ENCODE results near the gene IL1RAPL2.
"Not testable (repeated sequence)": the region's sequence is repeated elsewhere in the genome, so short reads cannot be mapped to it uniquely, and the experiment has no call there.

The IL1RAPL2 gene

GRCh38 chrX:104677517-104677916 lies 111.5 kb downstream of the IL1RAPL2 start:
- FAIRE-seq, result not testable (repeated sequence)

- FAIRE-seq, result no peak
These were observed 113.2 kb downstream of the IL1RAPL2 start for GRCh38 chrX:104679175-104679574.

GRCh38 chrX:104681214-104681613 lies 115.2 kb downstream of the IL1RAPL2 start:
- no peak for FAIRE-seq

- no peak for FAIRE-seq
These were observed 118.1 kb downstream of the IL1RAPL2 start for GRCh38 chrX:104684077-104684476.

- FAIRE-seq, result no peak
These were observed 129.6 kb downstream of the IL1RAPL2 start for GRCh38 chrX:104695593-104695992.

GRCh38 chrX:104696667-104697066 lies 130.7 kb downstream of the IL1RAPL2 start:
- FAIRE-seq, result no peak

- no peak for FAIRE-seq
These were observed 131.3 kb downstream of the IL1RAPL2 start for GRCh38 chrX:104697294-104697693.

- FAIRE-seq, result no peak
These were observed 141.0 kb downstream of the IL1RAPL2 start for GRCh38 chrX:104707042-104707441.

GRCh38 chrX:104707572-104707971 lies 141.6 kb downstream of the IL1RAPL2 start:
- no peak for FAIRE-seq

GRCh38 chrX:104712515-104712914 lies 146.5 kb downstream of the IL1RAPL2 start:
- no peak for FAIRE-seq

GRCh38 chrX:104721854-104722253 lies 155.9 kb downstream of the IL1RAPL2 start:
- no peak for FAIRE-seq

GRCh38 chrX:104728456-104728855 lies 162.5 kb downstream of the IL1RAPL2 start:
- FAIRE-seq, result no peak

GRCh38 chrX:104742355-104742754 lies 176.4 kb downstream of the IL1RAPL2 start:
- no peak for FAIRE-seq

GRCh38 chrX:104745152-104745551 lies 179.2 kb downstream of the IL1RAPL2 start:
- FAIRE-seq, result no peak

- FAIRE-seq, result no peak
These were observed 184.1 kb downstream of the IL1RAPL2 start for GRCh38 chrX:104749951-104750610.

- no peak for FAIRE-seq
These were observed 196.6 kb downstream of the IL1RAPL2 start for GRCh38 chrX:104762641-104763040.

- FAIRE-seq, result no peak
These were observed 223.8 kb downstream of the IL1RAPL2 start for GRCh38 chrX:104789784-104790183.

GRCh38 chrX:104795804-104796203 lies 229.8 kb downstream of the IL1RAPL2 start:
- FAIRE-seq, result no peak

GRCh38 chrX:104803219-104803618 lies 237.2 kb downstream of the IL1RAPL2 start:
- no peak for FAIRE-seq

- FAIRE-seq, result no peak
These were observed 240.3 kb downstream of the IL1RAPL2 start for GRCh38 chrX:104806346-104806745.

- FAIRE-seq, result no peak
These were observed 267.4 kb downstream of the IL1RAPL2 start for GRCh38 chrX:104833401-104833800.

- no peak for FAIRE-seq
These were observed 276.6 kb downstream of the IL1RAPL2 start for GRCh38 chrX:104842646-104843045.

GRCh38 chrX:104852241-104852640 lies 286.2 kb downstream of the IL1RAPL2 start:
- FAIRE-seq, result no peak

GRCh38 chrX:104854188-104854587 lies 288.2 kb downstream of the IL1RAPL2 start:
- FAIRE-seq, result no peak

- FAIRE-seq, result no peak
These were observed 288.9 kb downstream of the IL1RAPL2 start for GRCh38 chrX:104854790-104855340.

Data from endometrium (tissue), 2 donors.